ENCODE results near the gene DAPK2.

Gene DAPK2

GRCh38 chr15:63889831-63890230 is 156.5 kb downstream of the DAPK2 start:
- DNase-seq = no peak

GRCh38 chr15:63888823-63889222 is 157.5 kb downstream of the DAPK2 start:
- no peak for DNase-seq

DNA sequence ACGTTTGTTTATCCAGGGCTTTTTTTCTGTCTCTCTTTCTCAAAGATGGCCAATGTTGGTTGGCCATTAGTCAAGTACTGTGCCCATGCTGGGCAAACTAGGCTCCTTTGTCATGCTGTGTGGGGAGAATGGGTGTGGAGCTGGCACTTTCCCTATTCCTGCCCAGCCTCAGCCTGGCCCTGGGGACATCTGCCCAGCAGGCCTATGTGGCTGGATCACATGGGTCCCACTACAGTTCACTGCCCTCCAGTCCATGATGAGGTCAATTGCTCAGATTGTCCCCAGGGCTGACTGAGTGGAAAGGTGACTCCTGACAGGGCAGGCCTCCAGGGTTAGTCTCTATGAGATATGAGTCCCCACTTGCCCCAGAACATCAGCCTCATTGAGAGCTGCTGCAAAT is 158.1 kb downstream of the DAPK2 start:
- DNase-seq = no peak

GRCh38 chr15:63887630-63888029 is 158.7 kb downstream of the DAPK2 start:
- DNase-seq = no peak

- no peak for DNase-seq
Observed at GRCh38 chr15:63884953-63885352, 161.3 kb downstream of the DAPK2 start.

- no peak for DNase-seq
Observed at GRCh38 chr15:63881431-63881830, 164.9 kb downstream of the DAPK2 start.

DNA sequence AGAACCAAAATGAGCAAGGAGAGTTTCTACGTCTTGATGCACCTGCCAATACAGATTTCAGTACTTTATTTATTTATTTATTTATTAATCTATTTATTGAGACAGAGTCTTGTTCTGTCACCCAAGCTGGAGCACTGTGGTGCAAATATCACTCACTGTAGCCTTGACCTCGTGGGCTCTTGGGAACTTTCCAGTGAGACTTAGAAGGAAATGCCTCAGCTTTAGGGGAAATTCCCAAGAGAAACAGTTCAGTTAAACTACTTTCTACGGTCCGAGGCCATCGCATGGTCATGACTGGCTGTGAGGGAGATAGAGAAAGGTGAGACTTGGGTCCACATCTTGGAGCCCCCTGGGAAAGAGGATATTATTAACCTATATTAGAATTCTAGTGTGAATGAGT is 165.5 kb downstream of the DAPK2 start:
- DNase-seq = no peak

GRCh38 chr15:63879995-63880394 is 166.3 kb downstream of the DAPK2 start:
- DNase-seq = no peak

DNA sequence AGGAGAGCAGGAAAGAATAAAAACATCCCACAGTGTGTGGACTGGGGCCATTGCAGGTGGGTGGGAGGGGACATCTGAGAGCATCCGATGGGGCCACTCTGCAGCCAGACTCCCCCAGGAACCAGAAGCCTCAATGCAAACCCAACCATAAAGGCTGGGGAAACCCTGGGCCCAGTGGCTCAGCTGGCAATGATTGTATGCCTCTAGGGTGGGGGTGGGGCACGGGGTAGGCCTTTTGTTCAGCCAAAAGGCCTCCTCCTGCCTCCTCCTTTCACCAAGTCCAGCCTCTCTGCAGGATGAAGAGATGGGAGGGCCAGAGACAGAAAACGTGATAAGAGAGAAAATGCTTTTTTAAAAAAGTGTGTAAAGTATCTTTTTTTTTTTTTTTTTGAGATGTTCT is 167.1 kb downstream of the DAPK2 start:
- no peak for DNase-seq

DNA sequence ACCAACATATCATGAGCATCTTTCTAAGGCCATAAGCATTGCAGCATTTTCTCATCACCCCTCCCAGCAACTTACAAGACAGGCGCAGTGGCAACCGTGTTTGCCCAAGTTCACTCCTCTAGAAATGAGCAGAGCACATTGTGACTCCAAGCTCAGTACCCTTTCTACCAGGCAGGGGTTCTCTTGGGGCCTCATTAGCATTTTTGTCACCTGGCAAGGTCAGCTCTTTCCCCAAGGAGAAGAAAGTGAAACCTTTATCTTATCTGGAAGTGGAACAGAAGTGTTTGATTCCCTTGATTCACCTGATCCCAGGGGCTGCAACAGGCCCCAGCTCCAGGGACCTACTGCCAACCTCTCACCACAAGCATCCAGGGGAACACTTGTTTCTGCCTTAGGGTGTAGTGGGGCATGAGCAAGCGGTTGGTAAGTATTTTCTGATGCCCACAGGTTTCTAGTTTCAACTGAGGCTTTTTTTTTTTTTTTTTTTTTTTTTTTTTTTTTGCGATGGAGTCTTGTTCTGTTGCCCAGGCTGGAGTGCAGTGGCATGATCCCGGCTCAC is 168.5 kb downstream of the DAPK2 start:
- DNase-seq = no peak

DNA sequence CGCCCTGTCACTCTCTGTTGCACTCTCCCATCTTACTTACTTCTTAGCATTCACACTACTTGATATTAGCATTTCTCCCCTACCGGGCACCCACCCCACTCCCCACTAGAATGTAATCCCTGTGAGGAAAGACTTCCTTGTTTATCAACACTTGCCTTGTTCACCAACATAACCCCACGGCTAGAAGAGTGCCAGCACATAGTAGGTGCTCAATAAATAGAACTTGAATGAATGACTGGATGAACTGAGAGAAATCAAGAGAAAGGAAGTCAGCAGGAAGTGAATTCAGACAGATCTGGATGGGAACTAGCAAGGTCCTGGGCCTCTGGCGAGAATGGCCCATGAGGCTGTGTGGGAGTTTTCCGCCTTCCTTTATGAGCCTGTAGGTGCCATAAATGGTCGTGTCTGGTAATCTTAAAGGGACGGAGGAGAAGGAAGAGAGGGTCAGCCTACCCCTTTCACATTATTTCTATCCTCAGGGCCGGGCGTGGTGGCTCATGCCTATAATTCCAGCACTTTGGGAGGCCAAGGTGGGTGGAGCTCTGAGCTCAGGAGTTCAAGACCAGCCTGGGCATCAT is 170.1 kb downstream of the DAPK2 start:
- DNase-seq = no peak

GRCh38 chr15:63874616-63875015 is 171.7 kb downstream of the DAPK2 start:
- no peak for DNase-seq

GRCh38 chr15:63872759-63873510 is 173.3 kb downstream of the DAPK2 start:
- DNase-seq = no peak

GRCh38 chr15:63870487-63871209 is 175.6 kb downstream of the DAPK2 start:
- no peak for DNase-seq

GRCh38 chr15:63870043-63870394 is 176.3 kb downstream of the DAPK2 start:
- no peak for DNase-seq

GRCh38 chr15:63869371-63870042 is 176.8 kb downstream of the DAPK2 start:
- no peak for DNase-seq

GRCh38 chr15:63864186-63864585 is 182.1 kb downstream of the DAPK2 start:
- DNase-seq = no peak

DNA sequence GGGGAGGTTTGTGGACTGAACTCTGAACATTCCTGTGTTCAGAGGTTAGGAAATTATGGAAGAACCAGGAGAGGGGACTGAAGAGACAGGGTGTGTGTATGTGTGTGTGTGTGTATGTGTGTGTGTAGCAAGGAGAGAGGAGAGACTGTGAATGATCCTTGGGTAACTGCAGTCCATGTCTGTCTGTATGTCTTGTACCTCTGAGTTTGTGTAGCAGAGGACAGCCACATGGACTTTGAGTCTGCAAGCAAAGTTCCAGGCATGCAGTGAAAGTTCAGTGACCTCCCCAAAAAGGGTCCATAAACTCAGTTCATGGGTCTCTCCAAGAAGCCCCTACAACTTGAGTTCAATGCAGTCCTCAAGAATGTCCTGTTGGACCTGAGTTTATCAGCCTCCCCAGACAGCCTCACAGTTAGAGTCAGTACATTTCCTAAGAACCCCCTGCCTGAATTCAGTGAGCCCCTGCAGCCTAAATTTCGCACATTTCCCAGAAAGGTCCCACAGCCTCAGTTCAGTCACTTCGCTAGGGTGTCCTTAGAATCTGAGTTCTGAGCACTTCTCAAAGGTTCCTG is 184.3 kb downstream of the DAPK2 start:
- DNase-seq = no peak

- no peak for DNase-seq
Observed at GRCh38 chr15:63860555-63860954, 185.7 kb downstream of the DAPK2 start.

GRCh38 chr15:63860155-63860554 is 186.1 kb downstream of the DAPK2 start:
- no peak for DNase-seq

- no peak for DNase-seq
Observed at GRCh38 chr15:63858881-63859280, 187.4 kb downstream of the DAPK2 start.

DNA sequence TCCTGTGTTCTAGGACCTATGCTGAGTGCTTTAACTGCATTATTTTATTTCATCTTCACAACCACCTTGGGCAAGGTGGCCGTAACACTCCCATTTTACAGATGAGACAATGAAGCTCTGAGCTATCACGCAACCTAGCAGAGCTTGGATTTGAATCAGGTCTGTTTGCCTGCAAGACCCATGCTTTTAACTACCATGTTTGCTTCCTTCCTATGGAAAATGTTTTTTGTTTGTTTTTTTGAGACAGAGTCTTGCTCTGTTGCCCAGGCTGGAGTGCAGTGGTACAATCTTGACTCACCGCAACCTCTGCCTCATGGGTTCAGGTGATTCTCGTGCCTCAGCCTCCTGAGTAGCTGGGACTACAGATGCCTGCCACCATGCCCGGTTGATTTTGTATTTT is 187.8 kb downstream of the DAPK2 start:
- no peak for DNase-seq

- no peak for DNase-seq
Observed at GRCh38 chr15:63857461-63857856, 188.8 kb downstream of the DAPK2 start.

Measured in NCI-H1092 (cell line).